Loucy (cell line): ENCODE results near the gene CHST6.

Experiments
- H2AFZ ChIP-seq: fragments of 200-600 bp; sonication (generic); 2 replicates; pipeline ENCODE4 v1.6.0; 2016; ENCODE audit warnings: antibody characterized with exemption, mild to moderate bottlenecking, low read length, moderate library complexity
- H3F3A ChIP-seq: fragments of 200-600 bp; 2 replicates; pipeline ENCODE4 v1.6.0; 2016; ENCODE audit warnings: antibody characterized with exemption, low read depth, mild to moderate bottlenecking
- H3K27me3 ChIP-seq: fragments of 200-600 bp; sonication (generic); 2 replicates; pipeline ENCODE4 v1.6.1; 2014; ENCODE audit warnings: low read length, mild to moderate bottlenecking; ENCODE audit not compliant: insufficient read depth, poor library complexity, severe bottlenecking
- H3K36me3 ChIP-seq: fragments of 200-600 bp; sonication (generic); 2 replicates; pipeline ENCODE4 v1.6.1; 2016; ENCODE audit warnings: low read length; ENCODE audit not compliant: insufficient read depth
- H3K4me1 ChIP-seq: fragments of 200-600 bp; sonication (generic); 2 replicates; pipeline ENCODE4 v1.5.1; 2014; ENCODE audit warnings: low read length, mild to moderate bottlenecking; ENCODE audit not compliant: insufficient read depth, poor library complexity, severe bottlenecking
- H3K4me2 ChIP-seq: fragments of 200-600 bp; sonication (generic); 2 replicates; pipeline ENCODE4 v1.6.0; 2014; ENCODE audit warnings: antibody characterized with exemption, low read length, low read depth, mild to moderate bottlenecking; ENCODE audit not compliant: poor library complexity, severe bottlenecking
- H3K4me3 ChIP-seq: fragments of 200-600 bp; sonication (generic); 2 replicates; pipeline ENCODE4 v1.5.1; 2014; ENCODE audit warnings: low read length, mild to moderate bottlenecking, mixed read lengths; ENCODE audit not compliant: poor library complexity, severe bottlenecking
- H3K79me2 ChIP-seq: fragments of 200-600 bp; sonication (generic); 2 replicates; pipeline ENCODE4 v1.6.1; 2014; ENCODE audit warnings: low read length; ENCODE audit not compliant: insufficient read depth
- H3K9ac ChIP-seq: fragments of 200-600 bp; sonication (generic); 2 replicates; pipeline ENCODE4 v1.6.0; 2014; ENCODE audit warnings: mild to moderate bottlenecking, low read depth, low read length, moderate library complexity; ENCODE audit not compliant: poor library complexity, severe bottlenecking
- H3K9me2 ChIP-seq: fragments of 200-600 bp; sonication (generic); replicated peaks from 2 replicates; pipeline ENCODE4 v1.6.1; 2016; ENCODE audit warnings: low read depth, low read length, mixed read lengths
- H3K9me3 ChIP-seq: fragments of 200-600 bp; sonication (generic); 2 replicates; pipeline ENCODE4 v1.6.1; 2014; ENCODE audit warnings: mild to moderate bottlenecking, antibody characterized with exemption, low read length, low read depth; ENCODE audit not compliant: insufficient read depth
- H4K20me1 ChIP-seq: fragments of 200-600 bp; sonication (generic); 2 replicates; pipeline ENCODE4 v1.6.0; 2014; ENCODE audit warnings: antibody characterized with exemption, low read length, mild to moderate bottlenecking; ENCODE audit not compliant: insufficient read depth, poor library complexity, severe bottlenecking
- CTCF ChIP-seq: fragments of 200-600 bp; sonication (generic); conservative IDR thresholded peaks from 2 replicates; pipeline ENCODE4 v1.5.1; 2014; ENCODE audit warnings: mild to moderate bottlenecking, antibody characterized with exemption, low read length
- EZH2phosphoT487 ChIP-seq: fragments of 200-600 bp; IDR thresholded peaks from 2 replicates; pipeline ENCODE4 v1.6.1; 2018; ENCODE audit warnings: antibody characterized with exemption, mild to moderate bottlenecking, moderate library complexity, borderline replicate concordance

The CHST6 gene

GRCh38 chr16:75475420-75475847 lies 19.8 kb downstream of the CHST6 start:
- Histone ChIP-seq H3K9me2 (no peaks in the 10 kb centered on the region), H3K36me3 (no peaks in the 10 kb centered on the region), H3K79me2 (no peaks in the 10 kb centered on the region), H3K27me3 (no peaks in the 10 kb centered on the region), H2AFZ (no peak overlapping the region), H3K4me1 (no peaks in the 10 kb centered on the region), H3K9ac (no peak overlapping the region), H4K20me1 (no peaks in the 10 kb centered on the region), H3K4me3 (no peak overlapping the region), H3K9me3 (no peaks in the 10 kb centered on the region), H3K4me2 (no peak overlapping the region), H3F3A (no peaks in the 10 kb centered on the region)
- no peak for TF ChIP-seq CTCF

GRCh38 chr16:75472908-75473877 lies 22.0 kb downstream of the CHST6 start:
- Histone ChIP-seq H3K9ac (no peak overlapping the region), H3K9me3 (no peaks in the 10 kb centered on the region), H3F3A (no peaks in the 10 kb centered on the region), H3K9me2 (no peaks in the 10 kb centered on the region), H3K4me2 (no peak overlapping the region), H3K4me1 (no peaks in the 10 kb centered on the region), H3K36me3 (no peaks in the 10 kb centered on the region), H3K27me3 (no peaks in the 10 kb centered on the region), H3K4me3 (no peak overlapping the region), H3K79me2 (no peaks in the 10 kb centered on the region), H4K20me1 (no peaks in the 10 kb centered on the region), H2AFZ (no peak overlapping the region)
- no peak for TF ChIP-seq EZH2phosphoT487
- TF ChIP-seq CTCF = no peak

- H3K4me2 ChIP-seq = no peak overlapping the region
- H2AFZ ChIP-seq = no peak overlapping the region
- no peaks in the 10 kb centered on the region for H3K27me3 ChIP-seq
- H3K36me3 ChIP-seq = no peaks in the 10 kb centered on the region
- no peaks in the 10 kb centered on the region for H3F3A ChIP-seq
- H3K9ac ChIP-seq = no peak overlapping the region
- H4K20me1 ChIP-seq = no peaks in the 10 kb centered on the region
- no peaks in the 10 kb centered on the region for H3K79me2 ChIP-seq
- H3K9me2 ChIP-seq = no peaks in the 10 kb centered on the region
- no peaks in the 10 kb centered on the region for H3K4me1 ChIP-seq
- TF ChIP-seq EZH2phosphoT487 (no peak), CTCF (peak; percentile 84)
- no peak overlapping the region for H3K4me3 ChIP-seq
- H3K9me3 ChIP-seq = no peaks in the 10 kb centered on the region
These were observed 23.3 kb downstream of the CHST6 start for GRCh38 chr16:75471723-75472633.
